Type B pancreatic cell (in vitro differentiated cells): ENCODE data around the gene PKDCC. TPM values are rescaled to one million over a fixed set of nuclear protein-coding genes. Genes with fewer than 3 reads are reported as not detected.

Experiments
- DNase-seq: peaks from one replicate; pipeline ENCODE4 v3.0.0; 2021; ENCODE audit warnings: mixed read lengths; ENCODE audit not compliant: unreplicated experiment; ENCODE audit errors: extremely low spot score
- H3K27ac Mint-ChIP-seq: 2 replicates; pipeline ENCODE4 v1.8.0; 2021; ENCODE audit warnings: mild to moderate bottlenecking, mixed read lengths
- H3K27me3 Mint-ChIP-seq: 2 replicates; pipeline ENCODE4 v1.8.0; 2021; ENCODE audit warnings: mixed read lengths
- H3K36me3 Mint-ChIP-seq: 2 replicates; pipeline ENCODE4 v1.8.0; 2021; ENCODE audit warnings: mixed read lengths
- H3K4me1 Mint-ChIP-seq: one replicate; pipeline ENCODE4 v1.8.0; 2021; ENCODE audit warnings: mixed read lengths; ENCODE audit not compliant: unreplicated experiment
- H3K4me3 Mint-ChIP-seq: 2 replicates; pipeline ENCODE4 v1.8.0; 2021; ENCODE audit warnings: mild to moderate bottlenecking, mixed read lengths
- H3K9me3 Mint-ChIP-seq: 2 replicates; pipeline ENCODE4 v1.8.0; 2021; ENCODE audit warnings: mixed read lengths
- total RNA-seq: library from RNA; stranded (reverse); gene quantifications from 2 replicates; pipeline ENCODE4 v1.2.1, GENCODE V29; 2021; ENCODE audit warnings: low replicate concordance
- TF ChIP-seq, protein P1 (sequence below): fragments of 200-600 bp; sonication (generic); conservative IDR thresholded peaks from 2 replicates; pipeline ENCODE4 v1.5.0; 2021; ENCODE audit warnings: antibody characterized with exemption, mild to moderate bottlenecking

The PKDCC gene
- total RNA-seq, 1 donor from 2014 or later = 158 TPM

DNA sequence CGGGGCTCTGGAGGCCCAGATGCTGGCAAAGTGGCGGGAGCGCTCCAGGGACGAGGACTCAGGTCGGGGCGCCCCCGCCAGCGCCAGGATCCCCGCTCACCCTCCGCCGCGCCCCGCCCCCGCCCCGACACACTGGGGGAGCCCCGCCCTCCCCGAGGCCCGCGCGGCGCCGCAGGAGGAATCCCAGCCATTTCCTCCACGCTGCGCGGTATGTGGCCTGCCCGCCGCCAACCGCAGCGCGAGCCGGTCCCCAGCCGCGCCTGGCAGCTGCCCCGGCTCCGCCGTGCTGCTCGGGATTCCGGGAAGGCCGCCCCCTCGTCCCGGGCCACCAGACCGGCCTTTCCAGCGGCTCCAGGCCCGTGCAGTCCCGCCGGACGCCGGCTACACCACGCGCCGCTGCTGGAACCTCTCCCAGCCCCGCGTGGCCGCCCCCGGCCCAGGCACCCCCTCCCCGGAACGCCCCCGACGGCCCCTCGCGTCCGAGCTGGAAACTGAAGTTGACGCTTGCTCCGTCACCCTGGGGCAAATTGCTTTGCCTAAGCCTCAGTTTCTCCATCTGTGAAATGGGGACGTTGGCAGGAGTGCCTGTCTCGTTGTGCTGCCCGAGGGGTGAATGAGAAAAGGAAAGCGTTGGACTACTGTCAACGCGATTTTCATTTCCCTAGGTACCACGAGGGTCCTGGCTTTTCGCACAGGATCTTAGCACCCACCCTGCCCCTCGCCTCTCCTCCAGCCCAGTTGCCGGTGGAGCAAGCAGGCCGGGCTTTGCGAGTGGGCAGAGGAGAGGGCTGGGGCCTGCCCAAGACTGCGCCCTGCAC is 53.6 kb downstream of the PKDCC start:
- H3K4me1 Mint-ChIP-seq = peaks cover 50% of the 10 kb centered on the region
- H3K36me3 Mint-ChIP-seq = no peaks in the 10 kb centered on the region
- H3K27ac Mint-ChIP-seq = no peak overlapping the region
- DNase-seq = no peak
- no peaks in the 10 kb centered on the region for H3K27me3 Mint-ChIP-seq
- H3K9me3 Mint-ChIP-seq = peaks cover 14% of the 10 kb centered on the region
- peak overlapping the region; percentile 81 for H3K4me3 Mint-ChIP-seq
- TF ChIP-seq, protein P1, sequence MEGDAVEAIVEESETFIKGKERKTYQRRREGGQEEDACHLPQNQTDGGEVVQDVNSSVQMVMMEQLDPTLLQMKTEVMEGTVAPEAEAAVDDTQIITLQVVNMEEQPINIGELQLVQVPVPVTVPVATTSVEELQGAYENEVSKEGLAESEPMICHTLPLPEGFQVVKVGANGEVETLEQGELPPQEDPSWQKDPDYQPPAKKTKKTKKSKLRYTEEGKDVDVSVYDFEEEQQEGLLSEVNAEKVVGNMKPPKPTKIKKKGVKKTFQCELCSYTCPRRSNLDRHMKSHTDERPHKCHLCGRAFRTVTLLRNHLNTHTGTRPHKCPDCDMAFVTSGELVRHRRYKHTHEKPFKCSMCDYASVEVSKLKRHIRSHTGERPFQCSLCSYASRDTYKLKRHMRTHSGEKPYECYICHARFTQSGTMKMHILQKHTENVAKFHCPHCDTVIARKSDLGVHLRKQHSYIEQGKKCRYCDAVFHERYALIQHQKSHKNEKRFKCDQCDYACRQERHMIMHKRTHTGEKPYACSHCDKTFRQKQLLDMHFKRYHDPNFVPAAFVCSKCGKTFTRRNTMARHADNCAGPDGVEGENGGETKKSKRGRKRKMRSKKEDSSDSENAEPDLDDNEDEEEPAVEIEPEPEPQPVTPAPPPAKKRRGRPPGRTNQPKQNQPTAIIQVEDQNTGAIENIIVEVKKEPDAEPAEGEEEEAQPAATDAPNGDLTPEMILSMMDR = peak; percentile 23

GRCh38 chr2:42102024-42102590 is 54.3 kb downstream of the PKDCC start:
- peaks cover 14% of the 10 kb centered on the region for H3K9me3 Mint-ChIP-seq
- no peaks in the 10 kb centered on the region for H3K36me3 Mint-ChIP-seq
- no peaks in the 10 kb centered on the region for H3K27me3 Mint-ChIP-seq
- DNase-seq = peak; percentile 73
- no peak overlapping the region for H3K27ac Mint-ChIP-seq
- H3K4me1 Mint-ChIP-seq = peaks cover 47% of the 10 kb centered on the region
- H3K4me3 Mint-ChIP-seq = peak overlapping the region; percentile 81
- TF ChIP-seq, protein P1 = no peak

DNA sequence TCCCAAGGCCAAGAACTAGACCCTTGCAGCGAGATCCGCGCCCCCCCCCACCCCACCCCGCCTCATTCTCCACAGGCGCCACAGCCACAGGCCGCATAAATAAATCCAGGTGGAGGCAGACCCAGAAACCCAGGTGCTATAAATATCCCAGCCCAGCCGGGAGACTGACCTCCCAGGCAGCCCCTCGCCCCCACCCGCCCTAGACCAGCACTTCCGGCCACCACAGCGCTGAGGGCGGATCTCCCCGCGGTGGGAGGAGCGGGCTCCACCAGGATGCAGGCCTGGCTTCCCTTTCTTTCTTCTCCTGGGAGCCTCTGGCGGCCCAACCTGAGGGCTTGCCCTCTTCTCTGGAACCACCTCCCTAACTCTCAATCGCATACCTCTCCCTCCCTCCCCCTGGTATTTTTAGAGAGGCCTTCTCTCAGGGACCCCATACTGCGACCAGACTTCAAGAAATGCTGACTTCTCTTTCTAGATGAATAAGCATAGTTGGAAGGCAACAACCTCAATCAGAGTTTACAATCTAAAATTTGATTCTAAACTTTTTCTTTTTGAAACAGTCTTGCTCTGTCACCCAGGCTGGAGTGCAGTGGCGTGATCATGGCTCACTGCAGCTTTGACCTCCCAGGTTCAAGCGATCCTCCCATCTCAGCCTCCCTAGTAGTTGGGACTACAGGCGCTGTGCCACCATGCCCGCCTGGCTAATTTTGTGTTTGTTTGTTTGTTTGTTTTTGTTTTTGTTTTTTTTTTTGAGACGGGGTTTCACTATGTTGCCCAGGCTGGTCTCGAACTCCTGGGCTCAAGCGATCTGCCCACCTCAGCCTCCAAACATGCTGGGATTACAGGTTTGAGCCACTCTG is 55.0 kb downstream of the PKDCC start:
- no peaks in the 10 kb centered on the region for H3K27me3 Mint-ChIP-seq
- TF ChIP-seq, protein P1 = no peak
- H3K4me1 Mint-ChIP-seq = peaks cover 40% of the 10 kb centered on the region
- H3K4me3 Mint-ChIP-seq = peak overlapping the region; percentile 81
- peaks cover 14% of the 10 kb centered on the region for H3K9me3 Mint-ChIP-seq
- DNase-seq = peak; percentile 83
- H3K27ac Mint-ChIP-seq = no peak overlapping the region
- no peaks in the 10 kb centered on the region for H3K36me3 Mint-ChIP-seq

DNA sequence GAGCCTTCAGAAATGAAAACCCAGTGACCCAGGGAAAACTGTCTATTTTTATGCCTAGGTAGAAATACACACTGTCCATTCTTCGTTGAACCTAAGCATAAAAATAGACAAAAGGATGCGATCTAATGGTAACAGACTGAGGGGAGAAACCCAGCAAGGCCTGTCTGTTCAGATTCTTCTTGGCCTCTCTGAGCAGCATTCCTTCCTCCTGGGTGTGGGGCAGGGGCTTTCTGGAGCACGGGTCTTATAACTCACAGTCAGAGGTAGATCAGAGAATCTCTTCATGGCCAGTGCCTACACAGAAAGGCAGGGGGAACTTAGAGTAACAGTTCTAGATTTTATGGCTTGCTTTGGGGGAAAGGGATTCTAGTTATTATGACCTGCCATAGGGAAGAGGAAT is 56.0 kb downstream of the PKDCC start:
- Mint-ChIP-seq H3K27ac (no peak overlapping the region), H3K36me3 (no peaks in the 10 kb centered on the region), H3K27me3 (no peaks in the 10 kb centered on the region), H3K9me3 (peaks cover 14% of the 10 kb centered on the region), H3K4me3 (peak overlapping the region; percentile 74), H3K4me1 (peaks cover 40% of the 10 kb centered on the region)
- no peak for DNase-seq
- TF ChIP-seq, protein P1 = no peak

GRCh38 chr2:42104621-42105020 is 56.8 kb downstream of the PKDCC start:
- TF ChIP-seq, protein P1 = no peak
- no peak for DNase-seq
- Mint-ChIP-seq H3K4me3 (peak overlapping the region; percentile 74), H3K9me3 (peaks cover 11% of the 10 kb centered on the region), H3K36me3 (no peaks in the 10 kb centered on the region), H3K27me3 (no peaks in the 10 kb centered on the region), H3K27ac (no peak overlapping the region), H3K4me1 (peaks cover 37% of the 10 kb centered on the region)
